Neural progenitor cell (in vitro differentiated cells): Measurements from ENCODE around the gene GNAI2.

ENCODE experiments used
- CTCF ChIP-seq: fragments of 200-600 bp; sonication (generic); IDR thresholded peaks from 2 replicates; pipeline ENCODE4 v1.5.1; 2017; ENCODE audit warnings: antibody characterized with exemption, mild to moderate bottlenecking
- EZH2 ChIP-seq: fragments of 200-600 bp; sonication (generic); IDR thresholded peaks from 2 replicates; pipeline ENCODE4 v1.6.1; 2017; ENCODE audit warnings: antibody characterized with exemption, mild to moderate bottlenecking, moderate library complexity
- EZH2phosphoT487 ChIP-seq: fragments of 200-600 bp; sonication (generic); IDR thresholded peaks from 2 replicates; pipeline ENCODE4 v1.6.1; 2017; ENCODE audit warnings: antibody characterized with exemption

GRCh38 chr3:50212971-50213370 lies 23.0 kb upstream of the GNAI2 start:
- TF ChIP-seq CTCF (no peak), EZH2 (no peak), EZH2phosphoT487 (no peak)
